GM18858 (cell line): ENCODE data around the gene IGFL2.
"Not testable (repeated sequence)": the region's sequence is repeated elsewhere in the genome, so short reads cannot be mapped to it uniquely, and the experiment has no call there.

Experiments
- ATAC-seq: cut with Tn5 transposase; IDR thresholded peaks from one replicate; pipeline ENCODE4 v1.9.1; 2021; ENCODE audit not compliant: unreplicated experiment

The IGFL2 gene

DNA sequence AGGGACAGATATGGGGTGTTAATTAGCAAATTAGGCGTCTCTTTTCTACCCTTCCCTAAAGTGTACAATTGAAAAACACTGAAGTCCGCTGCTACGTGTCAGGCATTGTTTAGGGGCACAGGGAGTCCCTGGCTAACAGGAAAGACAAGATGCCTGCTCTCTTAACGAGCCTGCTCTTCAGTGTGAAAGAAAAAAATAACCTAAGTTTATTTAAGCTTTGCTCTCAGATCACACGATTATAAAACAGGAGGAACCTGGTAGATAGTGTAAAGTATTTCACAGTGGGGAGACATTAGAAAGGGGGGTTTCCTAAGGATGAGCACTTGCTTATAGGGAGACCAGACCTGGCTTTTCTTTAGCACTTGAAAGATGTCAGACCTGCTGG lies 38.7 kb downstream of the IGFL2 start:
- no peak for ATAC-seq

DNA sequence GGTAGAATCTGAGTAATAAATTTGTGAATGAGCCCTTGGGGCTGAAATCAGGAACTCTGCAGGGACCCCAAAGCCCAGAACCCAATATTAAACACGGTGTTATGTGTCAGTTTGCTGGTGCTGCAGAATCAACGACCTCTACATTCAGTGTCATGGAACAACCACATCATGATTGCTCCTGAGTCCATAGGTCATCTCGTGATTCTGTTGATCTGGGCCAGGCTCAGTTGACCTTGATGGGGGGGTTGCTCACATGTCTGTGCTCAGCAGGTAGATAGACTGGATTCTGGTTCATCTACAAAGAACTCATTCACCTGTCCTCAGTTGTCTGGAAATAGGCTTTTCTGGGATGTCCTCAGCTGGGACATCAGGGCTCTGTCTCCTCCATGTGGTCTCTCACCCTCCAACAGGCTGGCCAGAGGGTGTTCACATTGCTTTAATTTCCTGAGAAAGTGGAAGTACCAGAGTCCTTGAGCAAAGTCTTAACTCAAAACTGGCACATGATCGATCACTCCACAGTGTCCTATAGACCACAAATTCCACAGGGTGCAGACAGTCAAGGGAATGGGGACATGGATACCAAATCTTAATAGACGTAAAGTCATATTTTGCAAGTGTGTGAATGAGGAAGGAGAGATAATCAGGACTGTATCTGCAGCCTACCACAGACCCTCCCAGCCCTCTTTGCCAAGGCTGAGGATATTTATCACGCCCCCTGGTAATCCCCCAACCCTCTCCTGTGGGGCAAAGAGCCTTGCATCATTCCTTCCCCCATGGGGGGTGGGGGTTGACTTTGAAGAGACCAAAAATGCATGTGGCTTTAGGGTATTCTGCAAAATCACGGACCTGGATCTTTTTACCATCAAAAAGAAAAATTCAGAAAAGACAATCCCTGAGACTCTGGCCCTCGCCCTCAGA lies 42.2 kb downstream of the IGFL2 start:
- ATAC-seq, result no peak

DNA sequence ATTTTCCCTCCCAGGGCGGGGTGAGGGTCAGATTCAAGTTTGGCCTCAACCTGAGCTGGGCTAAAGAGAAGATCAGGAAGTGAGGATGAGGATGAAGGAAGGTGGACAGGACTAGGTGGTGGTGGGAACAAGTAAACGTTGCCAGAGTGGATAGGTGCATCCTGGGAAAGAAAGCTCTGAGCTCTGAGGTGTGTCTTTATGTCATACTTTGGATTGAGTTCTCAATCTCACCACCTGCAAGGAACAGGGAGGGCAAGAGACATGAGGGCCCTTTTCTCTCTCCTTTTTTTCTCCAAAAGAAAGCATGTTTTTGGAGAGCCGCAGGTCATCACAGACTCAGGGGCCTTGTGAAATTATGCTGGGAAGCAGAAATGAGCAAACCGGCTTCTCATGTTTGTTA lies 43.3 kb downstream of the IGFL2 start:
- ATAC-seq, result no peak

DNA sequence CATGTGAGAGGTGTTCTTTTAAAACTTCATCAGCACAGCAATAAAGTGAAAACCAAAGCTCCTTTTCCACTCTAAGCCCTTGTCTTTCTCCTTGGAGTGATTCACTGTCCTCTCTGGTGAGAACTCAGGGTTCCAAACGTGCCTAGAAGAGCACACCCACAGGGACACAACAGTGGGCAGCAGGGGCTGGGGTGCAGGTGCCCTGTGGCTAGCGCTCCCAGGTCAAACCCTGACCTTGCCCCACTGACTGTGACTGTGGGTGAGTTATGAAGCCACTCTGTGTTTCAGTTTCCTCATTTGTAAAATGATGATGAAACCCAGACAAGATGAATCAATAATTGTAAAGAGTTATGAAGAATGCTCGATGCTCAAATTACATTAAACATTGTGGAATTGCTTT lies 43.9 kb downstream of the IGFL2 start:
- no peak for ATAC-seq

DNA sequence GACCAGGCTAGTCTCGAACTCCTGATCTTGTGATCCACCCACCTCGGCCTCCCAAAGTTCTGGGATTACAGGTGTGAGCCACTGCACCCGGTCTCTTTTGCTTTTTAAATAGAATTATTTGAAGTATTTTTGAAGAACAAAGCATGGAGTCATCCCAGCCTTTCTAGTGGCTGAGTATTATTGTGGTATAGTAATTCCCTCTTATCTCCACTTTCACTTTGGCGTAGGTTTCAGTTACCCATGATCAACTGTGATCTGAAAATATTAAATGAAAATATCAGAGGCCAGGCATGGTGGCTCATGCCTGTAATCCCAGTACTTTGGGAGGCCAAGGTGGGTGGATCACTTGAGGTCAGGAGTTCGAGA lies 44.6 kb downstream of the IGFL2 start:
- not testable (repeated sequence) for ATAC-seq

DNA sequence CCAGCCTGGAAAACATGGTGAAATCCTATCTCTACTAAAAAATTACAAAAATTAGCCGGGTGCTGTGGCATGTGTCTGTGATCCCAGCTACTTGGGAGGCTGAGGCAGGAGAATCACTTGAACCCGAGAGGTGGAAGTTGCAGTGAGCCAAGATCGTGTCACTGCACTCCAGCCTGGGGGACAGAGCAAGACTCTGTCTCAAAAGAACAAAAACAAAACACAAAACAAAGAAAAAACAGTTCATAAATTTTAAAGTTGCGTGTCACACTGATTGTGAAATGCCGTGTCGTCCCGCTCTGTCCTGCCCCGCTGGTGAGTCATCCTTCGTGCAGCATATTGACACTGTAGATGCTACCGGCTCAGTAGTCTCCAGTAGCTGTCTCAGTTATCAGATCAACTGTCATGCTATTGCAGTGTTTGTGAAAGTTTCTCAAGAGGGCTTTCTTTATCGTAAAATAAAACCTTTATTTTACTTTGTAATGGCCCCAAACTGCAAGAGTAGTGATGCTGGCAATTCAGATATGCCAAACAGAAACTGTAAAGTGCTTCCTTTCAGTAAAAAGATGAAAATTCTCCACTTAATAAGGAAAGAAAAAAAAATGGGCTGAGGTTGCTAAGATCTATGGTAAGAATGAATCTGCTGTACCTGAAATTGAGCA lies 45.1 kb downstream of the IGFL2 start:
- no peak for ATAC-seq

DNA sequence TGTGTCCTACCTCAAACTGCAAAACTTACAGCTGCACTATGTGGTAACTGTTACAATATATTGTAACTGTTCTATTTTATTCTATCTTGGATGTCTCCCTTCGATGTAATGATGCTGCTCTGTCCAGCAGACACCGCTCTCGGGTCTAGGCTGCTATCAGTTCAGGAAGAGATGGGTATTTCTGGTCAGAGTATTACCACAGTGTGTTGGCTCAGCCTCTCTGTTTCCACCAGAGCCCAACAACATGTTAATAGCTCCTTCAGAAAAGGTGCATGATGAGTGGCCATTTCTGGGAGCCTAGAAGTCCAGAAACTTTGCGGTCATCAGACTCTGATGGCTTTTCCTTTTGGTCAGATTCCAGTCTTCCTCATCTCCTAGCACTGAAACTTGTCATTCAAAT lies 45.6 kb downstream of the IGFL2 start:
- ATAC-seq, result no peak

DNA sequence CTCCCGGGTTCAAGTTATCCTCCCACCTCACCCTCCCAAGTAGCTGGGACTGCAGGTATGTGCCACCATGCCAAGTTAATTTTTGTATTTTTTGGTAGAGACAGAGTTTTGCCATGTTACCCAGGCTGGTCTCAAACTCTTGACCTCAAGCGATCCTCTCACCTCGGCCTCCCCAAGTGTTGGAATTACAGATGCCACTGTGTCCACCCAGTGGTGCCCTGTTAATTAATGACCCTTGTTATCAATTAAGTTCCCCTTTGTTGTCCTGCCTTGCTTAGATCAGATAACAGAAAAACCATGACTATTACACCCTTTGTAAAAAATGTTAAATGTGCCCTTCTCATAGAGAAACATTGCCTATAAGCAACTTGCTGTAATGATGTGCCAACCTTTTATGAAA lies 47.1 kb downstream of the IGFL2 start:
- ATAC-seq, result no peak

DNA sequence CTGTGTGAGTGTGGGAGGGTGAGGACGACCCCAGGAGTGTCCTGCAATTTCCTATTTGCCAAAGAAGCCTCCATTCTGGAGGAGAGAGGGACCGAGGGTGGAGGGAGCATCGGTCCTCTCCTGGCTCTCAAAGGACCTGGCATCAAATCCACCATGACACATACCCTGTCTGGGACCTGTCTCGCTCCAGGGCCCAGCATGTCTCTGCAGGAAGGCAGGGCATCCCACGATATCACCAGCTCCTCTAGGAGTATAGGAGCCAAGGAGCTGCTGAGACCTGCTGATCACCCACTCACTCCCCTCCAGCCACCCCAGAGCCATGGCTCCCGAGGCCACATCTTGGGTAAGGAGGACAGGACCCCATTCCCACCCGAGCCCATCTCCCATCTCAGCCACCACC lies 47.9 kb downstream of the IGFL2 start:
- ATAC-seq, result not testable (repeated sequence)

DNA sequence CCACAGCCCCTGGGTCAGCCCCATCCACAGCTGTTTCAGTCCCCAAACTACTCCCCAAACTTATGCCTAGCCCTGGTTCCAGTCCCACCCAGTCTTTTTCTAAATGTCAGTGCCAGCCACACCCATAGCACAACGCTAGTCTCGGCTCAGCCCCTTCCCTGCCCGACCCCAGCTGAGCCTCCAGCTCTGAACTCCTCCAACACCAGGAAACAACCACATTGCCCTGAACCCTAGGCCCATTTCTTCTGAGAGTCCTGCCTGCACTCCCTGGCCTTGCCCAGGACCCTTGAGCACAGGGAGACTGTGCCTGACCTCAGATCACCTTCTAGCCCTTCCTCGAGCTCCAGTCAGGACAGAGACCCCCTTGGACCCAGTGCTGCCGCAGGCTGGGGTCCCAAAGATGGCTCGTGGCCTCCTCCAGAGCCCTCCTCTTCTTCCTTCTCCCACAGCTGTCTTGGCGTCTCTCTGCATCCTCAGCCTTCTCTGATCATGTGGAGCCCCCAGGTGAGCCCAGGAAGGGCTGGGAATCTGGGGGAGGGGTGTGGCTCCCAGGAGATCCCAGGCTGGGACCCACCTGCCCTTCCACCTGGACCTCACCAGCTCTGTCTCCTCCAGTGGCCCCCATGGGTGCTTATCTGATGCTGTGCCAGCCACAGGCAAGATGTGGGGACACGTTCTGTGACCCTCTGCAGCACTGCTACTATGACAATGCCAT lies 48.5 kb downstream of the IGFL2 start:
- no peak for ATAC-seq

DNA sequence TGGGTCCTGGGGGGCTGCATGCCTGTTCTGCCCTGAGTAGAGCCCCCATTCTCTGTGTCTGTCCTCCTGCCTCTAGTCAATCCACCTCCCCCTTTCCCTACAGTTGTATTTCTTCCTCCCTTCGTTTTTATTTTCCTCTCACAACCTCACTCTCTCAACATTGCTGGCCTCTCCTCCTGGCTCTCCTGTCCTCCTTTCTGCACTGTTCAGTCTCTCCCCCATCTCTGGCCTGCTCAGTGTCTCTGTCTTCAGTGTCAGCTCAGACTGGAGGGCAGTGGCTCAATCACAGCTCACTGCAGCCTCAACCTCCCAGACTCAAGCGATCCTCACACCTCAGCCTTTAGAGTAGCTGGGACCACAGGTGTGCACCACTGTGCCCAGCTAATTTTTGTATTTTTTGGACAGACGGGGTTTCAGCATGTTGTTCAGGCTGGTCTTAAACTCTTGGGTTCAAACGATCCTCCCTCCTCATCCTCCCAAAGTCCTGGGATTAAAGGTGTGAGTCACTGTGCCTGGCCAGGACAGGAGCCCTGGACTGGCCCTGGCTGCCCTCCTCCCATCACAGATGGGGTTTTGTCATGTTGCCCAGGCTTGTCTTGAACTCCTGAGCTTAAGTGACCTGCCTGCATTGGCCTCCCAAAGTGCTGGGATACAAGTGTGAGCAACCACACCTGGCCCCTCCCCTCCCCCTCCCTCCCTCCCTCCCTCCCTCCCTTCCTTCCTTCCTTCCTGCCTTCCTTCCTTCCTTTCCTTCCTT lies 49.5 kb downstream of the IGFL2 start:
- no peak for ATAC-seq

DNA sequence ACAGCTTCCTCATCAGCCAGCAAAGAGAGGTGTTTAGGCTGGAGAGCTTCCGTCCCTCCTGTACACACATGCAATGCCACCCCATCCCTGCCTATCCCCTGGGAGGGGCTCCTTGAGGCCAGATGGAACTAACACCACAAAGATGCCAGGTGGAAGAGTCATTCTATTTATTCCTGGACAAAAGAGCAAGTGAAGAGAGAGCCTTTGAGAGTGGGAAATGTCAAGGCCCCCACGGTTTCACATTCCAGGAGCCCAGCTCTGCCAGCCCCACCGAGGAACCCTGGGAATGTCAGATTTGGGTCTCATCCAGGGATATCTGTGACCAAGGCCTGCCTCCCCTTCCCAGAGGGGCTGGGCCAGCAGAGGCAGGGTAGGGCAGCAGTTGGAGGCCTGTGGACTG lies 50.7 kb downstream of the IGFL2 start:
- ATAC-seq, result no peak

DNA sequence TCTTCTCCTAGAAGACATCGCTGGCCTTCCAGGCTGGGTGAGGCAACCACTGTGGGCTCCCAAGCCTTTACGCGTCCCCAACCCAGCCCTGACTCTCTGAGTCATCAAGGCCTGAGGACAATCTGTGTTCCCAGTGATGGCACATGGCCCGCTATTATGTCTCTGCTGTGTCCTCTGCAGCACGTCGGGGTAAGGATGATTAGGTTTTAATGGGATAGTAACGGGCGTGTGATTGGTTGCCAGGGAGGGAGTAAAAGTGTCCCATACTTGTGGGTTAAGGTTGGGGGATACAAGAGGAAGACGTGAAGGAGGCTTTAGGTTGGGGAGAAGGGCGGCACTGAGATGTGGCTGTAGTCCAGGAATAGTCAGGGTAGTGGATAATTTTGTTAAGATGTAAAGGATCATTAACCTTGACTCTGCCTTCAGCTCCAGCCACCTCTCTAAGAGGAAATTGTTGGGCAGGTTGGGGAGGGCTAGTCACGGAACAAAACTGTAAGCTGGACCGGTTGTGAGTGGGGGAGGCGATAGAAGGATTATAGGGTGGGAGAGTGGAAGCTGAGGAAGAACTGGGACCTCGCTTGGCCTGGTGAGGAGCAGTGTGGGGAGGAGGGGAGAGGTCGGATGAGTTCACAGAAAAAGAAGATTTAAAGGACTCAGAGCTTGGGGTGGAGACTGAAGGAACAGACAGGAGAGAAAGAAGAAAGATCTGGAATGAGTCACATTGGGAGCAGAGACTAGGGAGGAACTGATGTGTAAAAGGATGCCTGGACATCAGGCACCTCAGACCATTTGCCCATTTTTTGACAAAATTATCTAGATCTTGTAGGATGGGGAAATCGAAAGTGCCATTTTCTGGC lies 53.6 kb downstream of the IGFL2 start:
- ATAC-seq, result no peak

DNA sequence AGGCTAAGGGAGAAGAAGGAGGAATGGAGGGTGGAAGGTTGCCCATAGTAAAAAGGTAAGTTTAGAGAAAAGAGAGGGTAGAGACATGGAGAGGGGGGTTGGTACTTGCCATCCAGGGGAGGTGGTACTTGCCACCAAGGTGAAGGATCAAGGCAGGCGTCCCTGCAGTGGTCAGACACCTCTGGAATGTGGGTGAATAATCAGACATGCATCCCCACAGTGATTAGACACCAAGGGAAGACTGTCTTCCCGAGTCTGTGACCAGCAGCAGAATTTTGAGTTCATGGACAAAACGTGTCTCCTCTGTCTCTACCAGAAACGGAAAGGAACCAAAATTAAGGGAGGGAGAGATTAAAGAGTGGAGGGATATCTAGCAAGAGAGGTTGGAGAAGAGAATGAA lies 54.4 kb downstream of the IGFL2 start:
- ATAC-seq, result no peak

DNA sequence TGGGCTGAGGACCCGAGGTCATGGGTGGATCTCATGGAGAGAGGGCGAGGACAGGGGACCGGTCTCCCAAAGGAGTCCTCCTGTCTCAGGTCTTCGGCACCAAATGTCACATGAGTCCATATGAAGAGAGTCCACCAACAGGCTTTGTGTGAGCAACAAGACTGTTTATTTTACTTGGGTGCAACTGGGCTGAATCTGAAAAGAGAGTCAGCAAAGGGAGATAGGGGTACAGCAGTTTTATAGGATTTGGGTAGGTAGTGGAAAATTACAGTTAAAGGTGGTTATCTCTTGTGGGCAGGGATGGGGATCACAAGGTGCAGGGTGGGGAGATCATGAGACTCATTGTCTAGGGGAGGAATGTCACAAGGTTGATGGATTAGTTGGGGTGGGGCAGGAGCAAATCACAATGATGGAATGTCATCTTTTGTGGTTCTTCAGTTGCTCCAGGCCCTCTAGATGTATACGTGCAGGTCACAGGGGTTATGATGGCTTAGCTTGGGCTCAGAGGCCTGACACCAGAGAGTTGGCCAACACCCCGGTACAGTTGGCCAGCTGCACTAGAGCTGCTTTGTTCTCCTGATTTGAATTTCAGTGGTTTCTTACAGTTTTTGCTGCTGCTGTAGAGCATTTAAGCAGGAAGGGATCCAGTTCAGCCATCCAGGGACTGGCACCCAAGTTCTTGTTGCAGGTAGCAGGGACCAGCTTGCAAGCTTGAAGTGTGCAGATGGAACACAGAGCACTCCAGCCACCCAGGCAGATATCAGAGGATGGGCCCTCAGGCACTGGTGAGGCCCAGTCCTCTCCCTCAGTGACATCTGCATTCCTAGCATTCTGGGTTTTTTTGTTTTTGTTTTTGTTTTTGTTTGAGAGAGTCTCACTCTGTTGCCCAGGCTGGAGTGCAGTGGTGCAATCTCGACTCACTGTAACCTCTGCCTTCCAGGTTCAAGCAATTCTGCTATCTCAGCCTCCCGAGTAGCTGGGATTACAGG lies 55.1 kb downstream of the IGFL2 start:
- ATAC-seq, result no peak

DNA sequence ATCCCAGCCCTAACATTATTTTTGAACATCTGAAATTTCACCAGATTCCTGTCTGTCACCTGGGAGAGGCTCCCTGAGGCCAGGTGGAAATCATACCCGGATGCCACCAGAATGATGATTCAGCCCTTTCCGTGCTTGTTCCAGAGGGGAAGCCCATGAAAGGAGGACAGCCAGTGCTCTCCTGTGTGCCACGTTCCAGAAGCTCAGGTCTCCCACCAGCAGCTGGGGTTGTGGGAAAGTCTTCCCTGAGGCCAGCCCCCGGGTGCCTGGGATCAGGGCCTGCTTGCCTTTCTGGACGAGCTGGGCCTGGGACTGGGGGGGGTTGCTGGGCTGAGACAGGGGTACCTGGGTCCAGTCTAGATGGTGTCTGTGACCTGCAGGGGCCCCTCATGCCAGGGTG lies 56.0 kb downstream of the IGFL2 start:
- no peak for ATAC-seq

DNA sequence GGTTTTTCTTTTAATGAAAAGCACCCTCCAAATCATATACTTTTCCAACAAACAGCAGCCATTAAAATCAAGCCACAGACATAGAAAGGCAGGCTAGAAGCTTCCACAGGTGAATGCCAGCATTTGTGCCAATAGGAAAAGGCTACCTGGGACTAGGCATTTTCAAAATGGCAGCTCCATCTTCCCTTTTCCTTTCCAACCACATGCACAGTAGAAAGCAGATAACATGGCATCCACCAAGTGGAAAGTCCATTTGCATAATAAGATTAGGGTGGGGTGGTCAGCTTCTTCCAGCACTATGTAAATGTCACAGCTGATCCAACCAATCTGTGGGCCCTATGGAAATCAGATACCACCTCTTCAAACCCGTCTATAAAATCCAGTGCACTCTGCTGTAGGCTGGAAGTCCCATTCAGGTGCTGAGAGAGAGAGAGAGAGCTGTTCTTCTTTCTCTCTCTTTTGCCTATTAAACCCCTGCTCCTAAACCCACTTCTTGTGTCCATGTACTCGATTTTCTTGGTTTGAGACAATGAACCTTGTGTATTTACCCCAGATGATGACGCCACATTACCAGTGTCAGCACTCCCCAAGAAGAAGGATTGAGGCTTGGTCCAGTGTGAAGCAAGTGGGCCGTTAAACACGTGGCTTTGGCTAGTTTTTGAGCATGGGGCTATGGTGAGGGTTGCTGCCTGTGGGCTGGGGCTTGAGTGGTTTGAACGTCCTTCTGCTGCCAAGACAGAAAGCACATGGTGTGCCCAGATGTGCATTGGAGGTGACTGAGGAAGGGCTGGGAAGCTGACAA lies 57.3 kb downstream of the IGFL2 start:
- ATAC-seq, result no peak

DNA sequence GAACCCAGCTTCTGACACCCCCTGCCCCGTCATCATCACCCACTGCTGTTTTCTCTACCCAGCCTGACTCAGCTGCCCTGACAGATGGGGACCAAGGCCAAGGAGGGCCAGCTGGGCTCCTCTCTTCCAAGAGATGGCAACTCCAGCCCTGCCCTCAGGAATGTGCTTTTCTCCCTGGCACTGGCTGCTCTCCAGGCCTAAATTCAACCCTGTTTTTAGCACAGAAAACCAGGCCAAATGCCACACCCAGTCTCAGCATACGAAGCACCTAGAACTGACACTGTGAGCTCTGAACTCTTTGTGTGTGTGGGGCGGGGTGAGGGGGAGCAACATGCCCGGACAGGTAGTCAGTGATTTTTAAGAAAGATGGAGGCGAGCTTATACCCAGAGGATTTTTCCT lies 58.1 kb downstream of the IGFL2 start:
- no peak for ATAC-seq
